HepG2 (cell line): ENCODE results near the gene LSMEM2. TPM values are rescaled to one million over a fixed set of nuclear protein-coding genes. Genes with fewer than 3 reads are reported as not detected.

Experiments used
- HDAC6 ChIP-seq: fragments of 200-600 bp; sonication (generic); IDR thresholded peaks from 2 replicates; pipeline ENCODE4 v1.7.0; 2017; ENCODE audit warnings: mild to moderate bottlenecking, antibody characterized with exemption, low read length, low read depth
- RFXANK ChIP-seq: IDR thresholded peaks from 2 replicates; pipeline ENCODE4 v1.6.1; 2016
- SRSF4 ChIP-seq: fragments of 200-400 bp; formaldehyde crosslinking; IDR thresholded peaks from one replicate; pipeline ENCODE4 v1.6.1; 2018; ENCODE audit warnings: mild to moderate bottlenecking, low read depth, low read length, moderate library complexity; ENCODE audit not compliant: poor library complexity, severe bottlenecking
- ZNF253 ChIP-seq: sonication (generic); formaldehyde crosslinking; IDR thresholded peaks from 2 replicates; pipeline ENCODE4 v1.8.0; 2022; ENCODE audit warnings: mild to moderate bottlenecking, missing genetic modification reagents, borderline replicate concordance
- ZNF331 ChIP-seq: sonication (generic); formaldehyde crosslinking; IDR thresholded peaks from 2 replicates; pipeline ENCODE4 v1.4.0; 2020; ENCODE audit warnings: missing genetic modification reagents
- ZNF501 ChIP-seq: sonication (generic); formaldehyde crosslinking; IDR thresholded peaks from 2 replicates; pipeline ENCODE4 v1.5.1; 2020; ENCODE audit warnings: mild to moderate bottlenecking, moderate library complexity, missing genetic modification reagents
- ZNF558 ChIP-seq: sonication (generic); formaldehyde crosslinking; IDR thresholded peaks from 2 replicates; pipeline ENCODE4 v1.9.0; 2022; ENCODE audit warnings: mild to moderate bottlenecking, missing genetic modification reagents, borderline replicate concordance
- ZNF7 ChIP-seq: IDR thresholded peaks from 2 replicates; pipeline ENCODE4 v1.6.1; 2016; ENCODE audit warnings: missing biosample characterization, missing genetic modification reagents
- polyA plus RNA-seq, 8 experiments: library from polyadenylated mRNA; depleted of rRNA in 3 of 8; stranded (reverse) in 7 of 8; unstranded in 1 of 8; fragments of >200 nt; fragmentation: Illumina TruSeq in 4 of 8; extraction: Trizol in 4 of 8; gene quantifications; 2 replicates each; pipeline versions ENCODE4 v1.2.1 to v1.2.3, GENCODE V29; 2011 to 2016; ENCODE audit warnings: low read depth in 4 of 8, missing spikeins in 1 of 8, mixed read lengths in 1 of 8; ENCODE audit not compliant: insufficient read depth in 1 of 8
- total RNA-seq, 5 experiments: library from RNA; depleted of rRNA; stranded (reverse); fragments of >200 nt; fragmentation: Illumina TruSeq; extraction: Trizol; gene quantifications; 2 replicates each; pipeline ENCODE4 v1.2.3, GENCODE V29; 2016; ENCODE audit warnings: low read depth in 1 of 5
- TF ChIP-seq, protein P1 (sequence below), 2 experiments: fragments of 450-650 bp in 1 of 2; sonication (generic) in 1 of 2; formaldehyde crosslinking in 1 of 2; IDR thresholded peaks; 2 replicates each; pipeline versions ENCODE4 v1.6.1 to v1.8.0; 2016 to 2022; ENCODE audit warnings: antibody characterized with exemption in 1 of 2, mild to moderate bottlenecking in 1 of 2, missing genetic modification reagents in 1 of 2
- TF ChIP-seq, protein P2 (sequence below): sonication (generic); formaldehyde crosslinking; conservative IDR thresholded peaks from 2 replicates; pipeline ENCODE4 v1.8.0; 2022; ENCODE audit warnings: missing genetic modification reagents
- TF ChIP-seq, protein P3 (sequence below): sonication (generic); formaldehyde crosslinking; IDR thresholded peaks from 2 replicates; pipeline ENCODE4 v1.4.0; 2020; ENCODE audit warnings: missing genetic modification reagents
- TF ChIP-seq, protein P4 (sequence below): sonication (generic); formaldehyde crosslinking; IDR thresholded peaks from 2 replicates; pipeline ENCODE4 v1.4.0; 2020; ENCODE audit warnings: mild to moderate bottlenecking, missing genetic modification reagents
- TF ChIP-seq, protein P5 (sequence below): IDR thresholded peaks from 2 replicates; pipeline ENCODE4 v1.6.1; 2016; ENCODE audit warnings: mild to moderate bottlenecking, missing biosample characterization, missing genetic modification reagents

Gene LSMEM2
- total and polyA plus RNA-seq, 2 of the 13 experiments (the other 11 are each of a cell fraction or from before 2014, with no cell fraction given): 0.07 to 0.41 TPM

DNA sequence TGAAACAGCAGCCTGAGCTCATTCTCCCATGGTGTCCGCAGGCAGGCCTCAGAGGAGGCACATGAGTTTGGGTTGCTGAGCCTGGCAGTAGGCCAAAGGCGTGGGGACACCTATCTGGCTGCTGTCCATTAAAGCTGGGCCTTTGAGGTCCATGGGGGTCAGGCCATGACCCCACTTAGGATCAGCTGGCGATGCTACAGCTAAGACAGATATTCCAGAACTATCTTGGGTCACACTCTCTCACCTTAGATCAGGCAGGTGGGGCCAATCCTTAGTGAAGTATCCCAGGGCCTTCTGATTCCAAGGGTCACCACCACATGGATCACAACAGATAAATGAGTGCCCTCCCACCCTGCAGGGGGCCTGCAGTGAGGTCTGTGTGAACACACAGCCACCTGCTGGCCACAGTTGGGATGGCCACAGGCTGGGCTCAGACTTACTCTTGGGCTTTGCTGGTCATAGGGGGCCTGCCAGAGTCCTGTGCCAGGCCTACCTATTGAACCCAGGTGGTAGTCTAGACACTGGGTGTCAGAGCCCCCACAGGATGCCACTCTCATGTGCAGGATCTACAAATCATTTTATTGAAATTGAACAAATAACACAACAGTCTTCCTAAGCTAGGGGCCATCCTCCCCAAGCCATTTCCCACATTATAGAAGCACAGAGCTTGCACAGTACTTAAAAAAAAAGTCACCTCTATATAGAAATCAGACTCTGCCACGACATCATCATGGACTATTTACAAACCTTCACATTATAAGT lies 45.6 kb downstream of the LSMEM2 start (continued):
- TF ChIP-seq, protein P1, sequence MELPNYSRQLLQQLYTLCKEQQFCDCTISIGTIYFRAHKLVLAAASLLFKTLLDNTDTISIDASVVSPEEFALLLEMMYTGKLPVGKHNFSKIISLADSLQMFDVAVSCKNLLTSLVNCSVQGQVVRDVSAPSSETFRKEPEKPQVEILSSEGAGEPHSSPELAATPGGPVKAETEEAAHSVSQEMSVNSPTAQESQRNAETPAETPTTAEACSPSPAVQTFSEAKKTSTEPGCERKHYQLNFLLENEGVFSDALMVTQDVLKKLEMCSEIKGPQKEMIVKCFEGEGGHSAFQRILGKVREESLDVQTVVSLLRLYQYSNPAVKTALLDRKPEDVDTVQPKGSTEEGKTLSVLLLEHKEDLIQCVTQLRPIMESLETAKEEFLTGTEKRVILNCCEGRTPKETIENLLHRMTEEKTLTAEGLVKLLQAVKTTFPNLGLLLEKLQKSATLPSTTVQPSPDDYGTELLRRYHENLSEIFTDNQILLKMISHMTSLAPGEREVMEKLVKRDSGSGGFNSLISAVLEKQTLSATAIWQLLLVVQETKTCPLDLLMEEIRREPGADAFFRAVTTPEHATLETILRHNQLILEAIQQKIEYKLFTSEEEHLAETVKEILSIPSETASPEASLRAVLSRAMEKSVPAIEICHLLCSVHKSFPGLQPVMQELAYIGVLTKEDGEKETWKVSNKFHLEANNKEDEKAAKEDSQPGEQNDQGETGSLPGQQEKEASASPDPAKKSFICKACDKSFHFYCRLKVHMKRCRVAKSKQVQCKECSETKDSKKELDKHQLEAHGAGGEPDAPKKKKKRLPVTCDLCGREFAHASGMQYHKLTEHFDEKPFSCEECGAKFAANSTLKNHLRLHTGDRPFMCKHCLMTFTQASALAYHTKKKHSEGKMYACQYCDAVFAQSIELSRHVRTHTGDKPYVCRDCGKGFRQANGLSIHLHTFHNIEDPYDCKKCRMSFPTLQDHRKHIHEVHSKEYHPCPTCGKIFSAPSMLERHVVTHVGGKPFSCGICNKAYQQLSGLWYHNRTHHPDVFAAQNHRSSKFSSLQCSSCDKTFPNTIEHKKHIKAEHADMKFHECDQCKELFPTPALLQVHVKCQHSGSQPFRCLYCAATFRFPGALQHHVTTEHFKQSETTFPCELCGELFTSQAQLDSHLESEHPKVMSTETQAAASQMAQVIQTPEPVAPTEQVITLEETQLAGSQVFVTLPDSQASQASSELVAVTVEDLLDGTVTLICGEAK (IDR thresholded peaks at IDR 0.05): no peak
- TF ChIP-seq, protein P1 (CRISPR knock-in tag; IDR thresholded peaks at IDR 0.05): no peak
- TF ChIP-seq, protein P2, sequence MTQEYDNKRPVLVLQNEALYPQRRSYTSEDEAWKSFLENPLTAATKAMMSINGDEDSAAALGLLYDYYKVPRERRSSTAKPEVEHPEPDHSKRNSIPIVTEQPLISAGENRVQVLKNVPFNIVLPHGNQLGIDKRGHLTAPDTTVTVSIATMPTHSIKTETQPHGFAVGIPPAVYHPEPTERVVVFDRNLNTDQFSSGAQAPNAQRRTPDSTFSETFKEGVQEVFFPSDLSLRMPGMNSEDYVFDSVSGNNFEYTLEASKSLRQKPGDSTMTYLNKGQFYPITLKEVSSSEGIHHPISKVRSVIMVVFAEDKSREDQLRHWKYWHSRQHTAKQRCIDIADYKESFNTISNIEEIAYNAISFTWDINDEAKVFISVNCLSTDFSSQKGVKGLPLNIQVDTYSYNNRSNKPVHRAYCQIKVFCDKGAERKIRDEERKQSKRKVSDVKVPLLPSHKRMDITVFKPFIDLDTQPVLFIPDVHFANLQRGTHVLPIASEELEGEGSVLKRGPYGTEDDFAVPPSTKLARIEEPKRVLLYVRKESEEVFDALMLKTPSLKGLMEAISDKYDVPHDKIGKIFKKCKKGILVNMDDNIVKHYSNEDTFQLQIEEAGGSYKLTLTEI: no peak
- TF ChIP-seq SRSF4 (no peak), RFXANK (CRISPR knock-in tag) (0 out of 2 replicates have a peak, but pooled peaks have one; percentile 20), HDAC6 (no peak), ZNF7 (no peak), ZNF253 (no peak), ZNF331 (CRISPR knock-in tag) (peak; percentile 80; the same call in 1 of the 2 replicates), ZNF558 (CRISPR knock-in tag) (no peak), ZNF501 (CRISPR knock-in tag) (peak; percentile 70)
- TF ChIP-seq, protein P3, sequence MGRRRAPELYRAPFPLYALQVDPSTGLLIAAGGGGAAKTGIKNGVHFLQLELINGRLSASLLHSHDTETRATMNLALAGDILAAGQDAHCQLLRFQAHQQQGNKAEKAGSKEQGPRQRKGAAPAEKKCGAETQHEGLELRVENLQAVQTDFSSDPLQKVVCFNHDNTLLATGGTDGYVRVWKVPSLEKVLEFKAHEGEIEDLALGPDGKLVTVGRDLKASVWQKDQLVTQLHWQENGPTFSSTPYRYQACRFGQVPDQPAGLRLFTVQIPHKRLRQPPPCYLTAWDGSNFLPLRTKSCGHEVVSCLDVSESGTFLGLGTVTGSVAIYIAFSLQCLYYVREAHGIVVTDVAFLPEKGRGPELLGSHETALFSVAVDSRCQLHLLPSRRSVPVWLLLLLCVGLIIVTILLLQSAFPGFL (CRISPR knock-in tag): no peak
- TF ChIP-seq, protein P4, sequence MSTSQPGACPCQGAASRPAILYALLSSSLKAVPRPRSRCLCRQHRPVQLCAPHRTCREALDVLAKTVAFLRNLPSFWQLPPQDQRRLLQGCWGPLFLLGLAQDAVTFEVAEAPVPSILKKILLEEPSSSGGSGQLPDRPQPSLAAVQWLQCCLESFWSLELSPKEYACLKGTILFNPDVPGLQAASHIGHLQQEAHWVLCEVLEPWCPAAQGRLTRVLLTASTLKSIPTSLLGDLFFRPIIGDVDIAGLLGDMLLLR: no peak
- TF ChIP-seq, protein P5, sequence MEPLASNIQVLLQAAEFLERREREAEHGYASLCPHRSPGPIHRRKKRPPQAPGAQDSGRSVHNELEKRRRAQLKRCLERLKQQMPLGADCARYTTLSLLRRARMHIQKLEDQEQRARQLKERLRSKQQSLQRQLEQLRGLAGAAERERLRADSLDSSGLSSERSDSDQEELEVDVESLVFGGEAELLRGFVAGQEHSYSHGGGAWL (CRISPR knock-in tag): peak; percentile 44; the same call in 1 of the 2 replicates
